ENCODE measurements around the gene BHMT. TPM values are rescaled to one million over a fixed set of nuclear protein-coding genes. Genes with fewer than 3 reads are reported as not detected.
"Not testable (repeated sequence)": the region's sequence is repeated elsewhere in the genome, so short reads cannot be mapped to it uniquely, and the experiment has no call there.

The BHMT gene
- total RNA-seq, 1 donor from 2014 or later: not detected

GRCh38 chr5:79151942-79152671, 40.5 kb downstream of the BHMT start:
- H3K27ac Mint-ChIP-seq (ENCODE audit: unreplicated experiment): peak overlapping the region; percentile 33
- H3K9me3 Mint-ChIP-seq (ENCODE audit: low read depth): no peaks in the 10 kb centered on the region
- H3K4me3 Mint-ChIP-seq (ENCODE audit: unreplicated experiment): no peak overlapping the region
- TF ChIP-seq CTCF (IDR thresholded peaks at IDR 0.05): no peak
- peaks cover 29% of the 10 kb centered on the region for H3K4me1 Mint-ChIP-seq (ENCODE audit: low read depth)
- no peak for DNase-seq (ENCODE audit: low spot score)
- H3K36me3 Mint-ChIP-seq (ENCODE audit: low read depth): no peaks in the 10 kb centered on the region
- H3K27me3 Mint-ChIP-seq (ENCODE audit: low read depth): no peaks in the 10 kb centered on the region

GRCh38 chr5:79157305-79157704, 45.7 kb downstream of the BHMT start:
- DNase-seq (ENCODE audit: low spot score): no peak
- Mint-ChIP-seq H3K9me3 (ENCODE audit: low read depth) (no peaks in the 10 kb centered on the region), H3K4me1 (ENCODE audit: low read depth) (peaks cover 16% of the 10 kb centered on the region), H3K4me3 (ENCODE audit: unreplicated experiment) (no peak overlapping the region), H3K27ac (ENCODE audit: unreplicated experiment) (no peak overlapping the region), H3K27me3 (ENCODE audit: low read depth) (no peaks in the 10 kb centered on the region), H3K36me3 (ENCODE audit: low read depth) (no peaks in the 10 kb centered on the region)
- TF ChIP-seq CTCF (IDR thresholded peaks at IDR 0.05): no peak

GRCh38 chr5:79161647-79162046, 50.0 kb downstream of the BHMT start:
- H3K9me3 Mint-ChIP-seq (ENCODE audit: low read depth); H3K4me3 Mint-ChIP-seq (ENCODE audit: unreplicated experiment); DNase-seq (ENCODE audit: low spot score); H3K27ac Mint-ChIP-seq (ENCODE audit: unreplicated experiment); H3K4me1 Mint-ChIP-seq (ENCODE audit: low read depth); H3K27me3 Mint-ChIP-seq (ENCODE audit: low read depth); H3K36me3 Mint-ChIP-seq (ENCODE audit: low read depth): not testable (repeated sequence)

- DNase-seq (ENCODE audit: low spot score): no peak
- Mint-ChIP-seq H3K9me3 (ENCODE audit: low read depth) (no peaks in the 10 kb centered on the region), H3K4me1 (ENCODE audit: low read depth) (peaks cover 8% of the 10 kb centered on the region), H3K27me3 (ENCODE audit: low read depth) (no peaks in the 10 kb centered on the region), H3K36me3 (ENCODE audit: low read depth) (peaks cover 1% of the 10 kb centered on the region), H3K27ac (ENCODE audit: unreplicated experiment) (no peak overlapping the region), H3K4me3 (ENCODE audit: unreplicated experiment) (no peak overlapping the region)
- TF ChIP-seq CTCF (IDR thresholded peaks at IDR 0.05): no peak
Observed at GRCh38 chr5:79168031-79168430, 56.4 kb downstream of the BHMT start.

- DNase-seq (ENCODE audit: low spot score): no peak
- Mint-ChIP-seq H3K27me3 (ENCODE audit: low read depth) (no peaks in the 10 kb centered on the region), H3K36me3 (ENCODE audit: low read depth) (peaks cover 3% of the 10 kb centered on the region), H3K4me3 (ENCODE audit: unreplicated experiment) (no peak overlapping the region), H3K27ac (ENCODE audit: unreplicated experiment) (no peak overlapping the region), H3K4me1 (ENCODE audit: low read depth) (peaks cover 8% of the 10 kb centered on the region), H3K9me3 (ENCODE audit: low read depth) (no peaks in the 10 kb centered on the region)
- TF ChIP-seq CTCF (IDR thresholded peaks at IDR 0.05): no peak
Observed at GRCh38 chr5:79170661-79171060, 59.1 kb downstream of the BHMT start.

GRCh38 chr5:79171635-79172245, 60.1 kb downstream of the BHMT start:
- Mint-ChIP-seq H3K4me1 (ENCODE audit: low read depth) (peaks cover 8% of the 10 kb centered on the region), H3K27ac (ENCODE audit: unreplicated experiment) (peak overlapping the region; percentile 8), H3K27me3 (ENCODE audit: low read depth) (no peaks in the 10 kb centered on the region), H3K36me3 (ENCODE audit: low read depth) (peaks cover 3% of the 10 kb centered on the region), H3K9me3 (ENCODE audit: low read depth) (no peaks in the 10 kb centered on the region), H3K4me3 (ENCODE audit: unreplicated experiment) (no peak overlapping the region)
- DNase-seq (ENCODE audit: low spot score): no peak
- TF ChIP-seq CTCF (IDR thresholded peaks at IDR 0.05): no peak

Data from chondrocyte (in vitro differentiated cells).